ENCODE results near the gene CD38.
"Not testable (repeated sequence)": the region's sequence is repeated elsewhere in the genome, so short reads cannot be mapped to it uniquely, and the experiment has no call there.

CD38 gene

GRCh38 chr4:15855804-15856475, 77.8 kb downstream of the CD38 start:
- Mint-ChIP-seq H3K27ac (no peak overlapping the region), H3K9me3 (no peaks in the 10 kb centered on the region), H3K4me3 (no peak overlapping the region), H3K4me1 (no peaks in the 10 kb centered on the region), H3K36me3 (no peaks in the 10 kb centered on the region)
- DNase-seq (ENCODE audit: low spot score in 2 of 2) = peak in 1 of 2 donors; percentile 29
- ATAC-seq = no peak

GRCh38 chr4:15861198-15861597, 83.1 kb downstream of the CD38 start:
- not testable (repeated sequence) for H3K36me3 Mint-ChIP-seq, ATAC-seq, H3K4me1 Mint-ChIP-seq, H3K4me3 Mint-ChIP-seq, H3K9me3 Mint-ChIP-seq, H3K27ac Mint-ChIP-seq
- peak in 1 of 2 donors; percentile 20 for DNase-seq (ENCODE audit: low spot score in 2 of 2)

DNA sequence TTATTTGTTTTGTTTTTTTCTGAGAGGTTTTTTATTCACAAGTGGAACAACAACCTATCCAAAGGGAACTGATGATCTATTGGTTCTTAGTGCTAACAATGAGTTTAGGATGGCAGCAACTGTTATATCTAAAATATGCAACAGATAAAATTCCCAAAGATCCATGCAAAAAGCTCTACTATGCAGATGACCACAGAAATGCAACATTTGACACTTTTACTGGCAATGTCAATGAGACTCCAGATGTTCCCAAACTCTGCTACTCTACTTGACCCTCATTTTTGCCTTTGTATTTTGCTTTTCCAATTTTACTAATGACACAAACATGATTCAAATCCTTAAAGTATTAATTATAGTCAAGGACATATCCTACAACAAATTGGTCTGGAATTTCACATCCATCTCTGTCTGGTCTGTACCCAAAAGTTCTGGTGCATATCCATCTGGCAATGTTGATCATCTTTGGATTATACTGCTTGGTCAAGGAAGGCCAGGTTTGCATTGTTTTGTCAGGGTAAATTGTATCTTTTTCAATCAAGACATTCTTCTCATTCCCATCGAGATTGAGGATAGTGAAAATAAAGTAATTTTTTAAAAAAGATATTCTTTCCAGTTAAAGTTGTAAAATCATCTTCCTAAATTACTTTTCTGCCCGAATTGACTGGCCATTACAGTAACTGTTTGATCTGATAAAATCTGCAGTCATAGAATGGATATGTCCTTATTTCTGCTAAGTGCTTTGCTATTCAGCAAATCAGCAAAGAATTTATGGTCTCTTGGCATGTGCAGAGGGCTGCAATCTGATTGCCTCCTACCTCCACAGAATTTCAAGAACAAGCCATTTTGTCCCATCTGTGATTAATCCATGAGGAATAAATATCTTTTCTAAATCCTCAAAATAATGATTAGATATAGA, 86.8 kb downstream of the CD38 start:
- Mint-ChIP-seq H3K36me3 (no peaks in the 10 kb centered on the region), H3K4me3 (no peak overlapping the region), H3K27ac (no peak overlapping the region), H3K4me1 (no peaks in the 10 kb centered on the region), H3K9me3 (no peaks in the 10 kb centered on the region)
- DNase-seq (ENCODE audit: low spot score in 2 of 2) (no peak), ATAC-seq (no peak)

- Mint-ChIP-seq H3K27ac (no peak overlapping the region), H3K36me3 (no peaks in the 10 kb centered on the region), H3K4me1 (no peaks in the 10 kb centered on the region), H3K4me3 (no peak overlapping the region), H3K9me3 (no peaks in the 10 kb centered on the region)
- ATAC-seq (no peak), DNase-seq (ENCODE audit: low spot score in 2 of 2) (no peak)
Observed at GRCh38 chr4:15868111-15868510, 90.0 kb downstream of the CD38 start.

DNA sequence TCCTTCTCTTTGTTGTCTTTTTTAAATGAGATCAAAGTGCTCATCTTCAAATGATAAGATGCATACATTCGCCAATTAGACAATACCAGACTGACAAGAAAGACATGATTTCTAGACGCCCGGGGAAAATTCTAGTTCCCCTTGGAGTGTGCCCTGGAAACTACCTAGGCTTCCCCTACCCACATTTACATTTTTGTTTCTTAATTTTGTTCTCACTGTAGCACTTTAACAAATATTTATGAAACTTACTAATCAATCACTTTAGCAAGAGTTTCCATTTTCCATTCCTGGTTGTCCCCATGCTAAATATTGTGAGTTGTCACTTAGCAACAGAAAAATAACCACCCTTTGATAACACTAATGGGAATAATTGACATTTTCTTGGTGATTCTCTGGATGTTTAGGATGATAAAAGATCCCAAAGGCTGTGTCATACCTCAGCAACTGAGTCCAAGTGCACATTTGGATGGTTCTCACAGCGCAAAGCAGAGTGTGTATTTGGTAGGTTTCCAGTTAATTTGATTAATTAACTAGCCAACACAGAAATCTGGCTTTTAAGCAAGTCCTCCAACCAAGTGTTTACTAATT, 90.8 kb downstream of the CD38 start:
- no peaks in the 10 kb centered on the region for H3K4me1 Mint-ChIP-seq
- H3K36me3 Mint-ChIP-seq = no peaks in the 10 kb centered on the region
- DNase-seq (ENCODE audit: low spot score in 2 of 2) (no peak), ATAC-seq (no peak)
- H3K4me3 Mint-ChIP-seq = no peak overlapping the region
- no peaks in the 10 kb centered on the region for H3K9me3 Mint-ChIP-seq
- H3K27ac Mint-ChIP-seq = no peak overlapping the region

DNA sequence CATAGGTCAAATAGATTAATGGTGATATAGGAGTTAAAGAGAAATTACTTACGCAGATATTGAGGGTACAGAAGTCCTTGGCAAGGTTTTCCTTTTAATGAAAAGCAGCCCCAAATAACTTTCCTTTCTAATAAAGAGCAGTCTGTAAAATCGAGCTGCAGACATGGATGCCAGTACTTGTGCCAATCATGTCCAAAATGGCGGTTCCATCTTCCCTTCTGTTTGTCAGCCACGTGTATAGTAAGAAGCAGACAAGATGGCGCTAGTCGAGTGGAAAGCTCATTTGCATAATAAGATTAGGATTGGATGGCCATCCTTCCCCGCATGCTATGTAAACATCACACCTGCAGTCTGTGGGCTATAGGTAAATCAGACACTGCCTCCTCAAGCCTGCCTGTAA, 92.0 kb downstream of the CD38 start:
- H3K36me3 Mint-ChIP-seq = no peaks in the 10 kb centered on the region
- H3K27ac Mint-ChIP-seq = no peak overlapping the region
- DNase-seq (ENCODE audit: low spot score in 2 of 2) (no peak), ATAC-seq (no peak)
- H3K4me1 Mint-ChIP-seq = no peaks in the 10 kb centered on the region
- H3K4me3 Mint-ChIP-seq = no peak overlapping the region
- no peaks in the 10 kb centered on the region for H3K9me3 Mint-ChIP-seq

GRCh38 chr4:15870921-15871664, 93.0 kb downstream of the CD38 start:
- H3K36me3 Mint-ChIP-seq = no peaks in the 10 kb centered on the region
- no peak for ATAC-seq
- H3K4me1 Mint-ChIP-seq = no peaks in the 10 kb centered on the region
- H3K9me3 Mint-ChIP-seq = no peaks in the 10 kb centered on the region
- DNase-seq (ENCODE audit: low spot score in 2 of 2) = no peak
- H3K27ac Mint-ChIP-seq = no peak overlapping the region
- H3K4me3 Mint-ChIP-seq = no peak overlapping the region

GRCh38 chr4:15873117-15873516, 95.0 kb downstream of the CD38 start:
- H3K27ac Mint-ChIP-seq = no peak overlapping the region

GRCh38 chr4:15874671-15875070, 96.5 kb downstream of the CD38 start:
- Mint-ChIP-seq H3K36me3 (no peaks in the 10 kb centered on the region), H3K4me3 (no peak overlapping the region), H3K27ac (no peak overlapping the region), H3K4me1 (no peaks in the 10 kb centered on the region), H3K9me3 (peaks cover 5% of the 10 kb centered on the region)
- no peak for DNase-seq (ENCODE audit: low spot score in 2 of 2)
- no peak for ATAC-seq

More at GRCh38 chr4:15873117-15873516, 95.0 kb downstream of the CD38 start:
- Mint-ChIP-seq H3K9me3 (peaks cover 3% of the 10 kb centered on the region), H3K36me3 (no peaks in the 10 kb centered on the region), H3K4me3 (no peak overlapping the region), H3K4me1 (no peaks in the 10 kb centered on the region)
- DNase-seq (ENCODE audit: low spot score in 2 of 2) = no peak
- no peak for ATAC-seq

GRCh38 chr4:15875663-15876460, 97.7 kb downstream of the CD38 start:
- Mint-ChIP-seq H3K36me3 (no peaks in the 10 kb centered on the region), H3K9me3 (peaks cover 5% of the 10 kb centered on the region), H3K4me1 (no peaks in the 10 kb centered on the region), H3K4me3 (no peak overlapping the region), H3K27ac (no peak overlapping the region)
- DNase-seq (ENCODE audit: low spot score in 2 of 2) = no peak
- ATAC-seq = peak; percentile 55

- Mint-ChIP-seq H3K4me3 (no peak overlapping the region), H3K9me3 (peaks cover 5% of the 10 kb centered on the region), H3K4me1 (peaks cover 6% of the 10 kb centered on the region), H3K27ac (no peak overlapping the region), H3K36me3 (no peaks in the 10 kb centered on the region)
- DNase-seq (ENCODE audit: low spot score in 2 of 2) = no peak
- ATAC-seq = no peak
Observed at GRCh38 chr4:15878011-15878410, 99.9 kb downstream of the CD38 start.

- peaks cover 5% of the 10 kb centered on the region for H3K9me3 Mint-ChIP-seq
- no peak overlapping the region for H3K27ac Mint-ChIP-seq
- no peak for ATAC-seq
Observed at GRCh38 chr4:15881820-15882219, 103.7 kb downstream of the CD38 start.

GRCh38 chr4:15882675-15883086, 104.6 kb downstream of the CD38 start:
- no peaks in the 10 kb centered on the region for H3K36me3 Mint-ChIP-seq
- peaks cover 5% of the 10 kb centered on the region for H3K9me3 Mint-ChIP-seq
- ATAC-seq (peak; percentile 80), DNase-seq (ENCODE audit: low spot score in 2 of 2) (peak; percentile 14 to 62)
- H3K4me1 Mint-ChIP-seq = peaks cover 6% of the 10 kb centered on the region
- H3K27ac Mint-ChIP-seq = no peak overlapping the region
- H3K4me3 Mint-ChIP-seq = no peak overlapping the region

More at GRCh38 chr4:15881820-15882219, 103.7 kb downstream of the CD38 start:
- no peaks in the 10 kb centered on the region for H3K36me3 Mint-ChIP-seq
- no peak overlapping the region for H3K4me3 Mint-ChIP-seq
- H3K4me1 Mint-ChIP-seq = peaks cover 6% of the 10 kb centered on the region
- no peak for DNase-seq (ENCODE audit: low spot score in 2 of 2)

- no peaks in the 10 kb centered on the region for H3K9me3 Mint-ChIP-seq
- peaks cover 6% of the 10 kb centered on the region for H3K4me1 Mint-ChIP-seq
- H3K36me3 Mint-ChIP-seq = no peaks in the 10 kb centered on the region
- DNase-seq (ENCODE audit: low spot score in 2 of 2) (no peak), ATAC-seq (no peak)
- no peak overlapping the region for H3K27ac Mint-ChIP-seq
- H3K4me3 Mint-ChIP-seq = no peak overlapping the region
Observed at GRCh38 chr4:15883610-15884243, 105.6 kb downstream of the CD38 start.

Data from stimulated activated effector memory CD8-positive, alpha-beta T cell treated with anti-CD3 and anti-CD28 coated beads, Interleukin-12 subunit alpha, Interleukin-12 subunit beta, amount 100 ng/mL, for 72 hours (primary cell).